ENCODE measurements around the gene PAWR.

Gene PAWR

GRCh38 chr12:79537675-79538074, 153.1 kb downstream of the PAWR start:
- no peak overlapping the region for H3K27ac ChIP-seq (ENCODE audit: low read length)
- no peak overlapping the region for H3K9ac ChIP-seq (ENCODE audit: low read length)
- H3K36me3 ChIP-seq (ENCODE audit: control insufficient read depth, low read depth, low read length), result no peaks in the 10 kb centered on the region
- H3K9me3 ChIP-seq (ENCODE audit: control insufficient read depth, low read depth, low read length), result no peaks in the 10 kb centered on the region
- no peak overlapping the region for H3K4me3 ChIP-seq (ENCODE audit: low read length)
- peaks cover 8% of the 10 kb centered on the region for H3K4me1 ChIP-seq (ENCODE audit: control insufficient read depth, low read depth, low read length)
- no peaks in the 10 kb centered on the region for H3K27me3 ChIP-seq (ENCODE audit: control insufficient read depth, insufficient read depth, low read length)

GRCh38 chr12:79535751-79536150, 155.0 kb downstream of the PAWR start:
- Histone ChIP-seq H3K4me3 (ENCODE audit: low read length) (no peak overlapping the region), H3K4me1 (ENCODE audit: control insufficient read depth, low read depth, low read length) (peaks cover 8% of the 10 kb centered on the region), H3K27ac (ENCODE audit: low read length) (no peak overlapping the region), H3K9ac (ENCODE audit: low read length) (no peak overlapping the region), H3K27me3 (ENCODE audit: control insufficient read depth, insufficient read depth, low read length) (no peaks in the 10 kb centered on the region), H3K36me3 (ENCODE audit: control insufficient read depth, low read depth, low read length) (no peaks in the 10 kb centered on the region), H3K9me3 (ENCODE audit: control insufficient read depth, low read depth, low read length) (no peaks in the 10 kb centered on the region)

Measured in iPS-18a (cell line).